GM19463 (cell line): ENCODE data around the gene TRIM50.
"Not testable (repeated sequence)": the region's sequence is repeated elsewhere in the genome, so short reads cannot be mapped to it uniquely, and the experiment has no call there.

Experiments
- ATAC-seq: cut with Tn5 transposase; IDR thresholded peaks from one replicate; pipeline ENCODE4 v1.9.1; 2021; ENCODE audit warnings: mild to moderate bottlenecking, moderate library complexity; ENCODE audit not compliant: unreplicated experiment

The TRIM50 gene

DNA sequence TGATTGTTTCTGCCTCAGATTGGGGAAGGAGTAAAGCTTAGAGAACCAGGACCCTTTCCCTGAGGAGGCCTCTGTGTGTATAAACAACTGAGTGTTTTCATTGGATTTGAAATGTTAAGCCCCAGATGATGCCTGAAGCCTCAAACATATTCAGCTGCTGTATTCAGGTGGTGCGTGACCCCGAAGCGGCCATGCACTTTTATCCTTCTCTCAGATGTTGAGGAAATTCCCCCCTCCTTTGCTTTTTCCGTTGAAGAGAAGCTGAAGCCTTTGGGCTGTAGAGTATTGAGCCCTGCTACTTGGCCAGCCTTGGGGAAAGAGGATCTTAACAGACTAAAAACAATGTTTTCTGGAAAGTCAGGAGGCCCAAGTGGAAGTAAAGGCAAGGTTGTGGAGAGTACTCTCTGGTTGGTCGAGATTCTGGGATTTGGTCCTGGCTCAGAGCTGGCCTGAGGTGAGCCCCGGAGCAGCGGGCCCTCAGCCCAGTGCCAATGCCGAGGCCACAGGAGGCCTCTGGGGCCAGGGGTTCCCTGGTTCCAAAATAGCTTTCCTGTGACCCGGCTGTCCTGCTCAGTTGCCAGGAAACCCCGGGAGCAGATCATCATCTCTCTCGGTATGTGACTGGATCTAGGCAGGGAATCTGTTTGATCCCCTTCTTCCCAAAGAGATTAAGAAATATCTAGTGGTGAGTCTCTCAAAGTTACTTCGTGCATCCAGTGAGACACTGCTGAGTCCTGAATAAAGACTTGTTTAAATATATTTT, 22.6 kb upstream of the TRIM50 start:
- no peak for ATAC-seq

DNA sequence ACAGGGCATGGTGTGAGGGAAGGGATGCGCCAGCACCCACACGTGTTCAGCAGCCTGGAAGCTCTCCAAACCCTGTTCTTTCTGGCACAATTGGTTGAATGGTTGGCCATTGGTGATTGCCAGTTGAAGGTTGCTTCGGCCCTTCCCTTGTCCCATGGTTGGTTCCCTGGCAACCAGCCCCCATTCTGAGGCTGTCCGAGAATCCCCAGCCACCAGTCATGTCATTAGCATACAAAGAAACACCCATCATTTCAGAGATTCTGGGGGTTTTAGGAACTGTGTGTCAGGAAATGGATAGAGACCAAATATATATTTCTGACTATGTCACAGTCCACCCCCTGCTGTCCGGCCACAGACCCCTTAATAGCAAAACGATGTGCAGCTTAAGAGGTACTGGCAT, 21.9 kb upstream of the TRIM50 start:
- no peak for ATAC-seq

DNA sequence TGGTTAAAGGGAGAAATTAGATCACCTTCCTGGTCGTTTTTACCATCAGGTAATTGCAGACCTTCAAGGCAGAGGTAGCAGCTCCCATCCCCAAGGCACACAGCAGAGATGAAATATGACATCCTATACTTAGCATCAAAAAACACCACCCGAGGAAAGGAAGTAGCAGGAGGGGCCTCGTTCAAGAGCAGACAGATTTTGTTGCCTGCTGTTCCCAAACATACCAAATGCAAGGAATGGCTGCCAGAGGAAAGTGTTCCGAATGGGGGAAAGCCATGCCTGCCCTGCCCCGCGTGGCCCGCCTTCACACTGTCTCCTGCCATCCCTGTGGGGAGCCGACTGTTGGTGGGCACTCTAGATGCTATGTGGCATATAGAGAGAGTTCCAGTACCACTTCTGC, 18.1 kb upstream of the TRIM50 start:
- no peak for ATAC-seq

DNA sequence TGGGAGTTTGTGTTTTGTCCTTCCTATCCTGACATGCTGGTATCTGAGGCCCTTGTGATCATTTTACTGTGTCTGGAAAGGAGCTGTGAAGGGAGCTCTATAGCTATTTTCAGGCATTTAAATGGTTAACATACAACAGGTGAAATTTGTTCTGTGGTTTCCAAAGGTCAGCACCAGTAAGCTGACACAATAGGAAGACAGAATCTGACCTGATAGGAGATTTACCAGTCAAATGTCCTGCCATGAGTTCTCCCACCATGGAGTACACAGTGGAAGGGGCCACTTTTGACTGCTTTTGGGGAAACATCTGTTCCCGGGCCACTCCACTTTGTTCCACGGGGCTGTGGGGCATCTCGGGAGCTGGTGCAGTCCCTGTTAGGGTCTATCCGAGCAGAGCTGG, 17.7 kb upstream of the TRIM50 start:
- ATAC-seq = no peak

DNA sequence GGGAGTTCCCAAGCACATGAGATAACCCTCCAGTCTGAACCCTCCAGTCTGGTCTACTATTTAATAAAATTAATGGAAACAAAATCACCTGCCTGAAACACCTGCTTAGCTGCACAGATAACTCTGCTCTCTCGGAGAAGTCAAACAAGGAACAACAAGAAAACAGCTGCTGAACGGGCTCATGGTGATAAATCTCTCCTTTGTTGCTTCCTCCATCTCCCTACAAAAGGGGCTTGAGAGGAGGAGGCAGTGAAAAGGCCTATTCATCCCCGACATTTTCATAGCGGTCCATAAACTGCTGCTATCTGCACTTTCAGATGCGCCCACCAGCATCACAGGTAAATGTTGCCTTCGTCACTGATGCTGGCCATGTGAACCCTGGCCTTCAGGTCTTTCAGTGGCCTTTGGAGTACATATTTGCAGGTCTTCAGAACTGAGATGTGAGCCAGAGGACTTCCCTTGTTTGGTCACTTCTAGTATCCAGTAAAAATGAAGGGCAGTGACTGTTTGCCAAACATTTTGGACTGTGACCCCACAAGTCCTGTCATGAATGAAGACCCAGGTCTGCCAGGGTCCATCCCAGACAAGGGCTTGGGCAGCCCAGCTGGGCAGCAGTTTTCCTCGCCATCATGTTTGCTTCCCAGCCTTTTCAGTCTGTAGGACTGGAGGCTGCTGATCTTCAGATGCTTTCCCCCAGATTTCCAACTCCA, 15.9 kb upstream of the TRIM50 start:
- ATAC-seq = no peak

DNA sequence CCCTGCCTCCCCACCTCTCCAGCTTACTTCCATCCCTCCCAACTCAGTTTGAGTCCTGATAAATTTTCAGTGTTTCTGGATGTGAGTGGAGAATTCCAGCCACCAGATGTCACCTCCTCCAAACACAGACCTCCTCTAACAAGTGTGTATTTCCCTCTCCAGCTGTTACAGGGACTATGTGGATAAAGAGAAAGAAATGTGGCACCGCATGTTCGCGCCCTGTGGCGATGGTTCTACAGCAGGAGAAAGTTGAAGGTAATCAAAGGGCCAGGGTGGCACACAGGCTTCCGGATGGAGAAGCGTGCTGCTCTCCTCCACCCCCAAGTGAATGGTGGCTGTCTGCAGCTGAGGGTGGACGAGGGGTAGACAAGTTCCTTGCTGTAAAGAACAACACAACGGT, 14.8 kb upstream of the TRIM50 start:
- no peak for ATAC-seq

DNA sequence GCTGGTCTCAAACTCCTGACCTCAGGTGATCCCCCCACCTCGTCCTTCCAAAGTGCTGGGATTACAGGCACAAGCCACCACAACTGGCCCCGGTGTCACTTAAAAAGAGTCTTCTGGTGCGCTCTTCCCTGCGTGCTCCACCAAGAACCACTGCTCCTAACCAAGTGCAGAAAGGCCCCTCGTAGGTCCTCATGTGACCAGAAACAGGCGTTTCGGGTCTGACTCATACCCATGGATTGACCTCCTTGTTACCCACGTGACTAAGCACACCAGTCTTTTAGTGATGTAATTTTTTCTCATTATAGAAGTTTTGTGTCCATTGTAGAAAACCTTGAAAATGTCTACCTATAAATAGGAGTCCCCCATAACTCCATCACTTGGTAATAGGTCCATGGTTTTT, 14.0 kb upstream of the TRIM50 start:
- peak; percentile 47 for ATAC-seq

DNA sequence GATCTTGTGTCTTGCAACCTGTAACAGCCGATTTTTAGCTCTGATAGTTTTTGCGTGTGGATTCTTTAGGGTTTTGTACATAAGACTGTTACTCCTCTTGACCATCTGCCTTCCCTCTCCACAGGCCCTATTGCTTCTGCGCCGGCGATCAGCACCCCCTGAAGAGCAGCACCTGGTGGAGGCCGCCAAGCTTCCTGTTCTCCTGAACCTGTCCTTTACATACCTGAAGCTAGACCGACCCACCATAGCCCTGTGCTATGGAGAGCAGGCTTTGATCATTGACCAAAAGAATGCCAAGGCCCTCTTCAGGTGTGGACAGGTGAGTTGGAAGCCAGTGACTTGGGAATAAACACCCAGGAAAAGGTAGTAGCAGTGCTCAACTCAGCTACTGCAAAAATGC, 12.6 kb upstream of the TRIM50 start:
- ATAC-seq = no peak

DNA sequence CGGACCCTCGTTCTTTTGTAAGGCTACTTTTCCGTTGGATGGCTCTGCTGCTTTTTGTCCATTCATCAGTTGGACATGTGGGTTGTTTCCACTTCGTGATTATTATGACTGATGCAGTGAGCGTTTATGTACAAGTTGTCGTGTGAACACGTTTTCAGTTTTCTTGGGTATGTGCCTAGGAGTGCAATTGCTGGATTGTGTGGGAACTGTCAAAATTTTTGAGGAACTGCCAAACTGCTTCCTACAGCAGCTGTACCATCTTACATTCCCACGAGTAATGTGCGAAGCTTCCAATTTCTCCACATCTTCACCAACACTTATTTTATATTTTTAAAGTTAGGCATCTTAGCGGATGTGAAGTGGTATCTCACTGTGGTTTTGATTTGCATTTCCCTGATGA, 10.4 kb upstream of the TRIM50 start:
- ATAC-seq = no peak

DNA sequence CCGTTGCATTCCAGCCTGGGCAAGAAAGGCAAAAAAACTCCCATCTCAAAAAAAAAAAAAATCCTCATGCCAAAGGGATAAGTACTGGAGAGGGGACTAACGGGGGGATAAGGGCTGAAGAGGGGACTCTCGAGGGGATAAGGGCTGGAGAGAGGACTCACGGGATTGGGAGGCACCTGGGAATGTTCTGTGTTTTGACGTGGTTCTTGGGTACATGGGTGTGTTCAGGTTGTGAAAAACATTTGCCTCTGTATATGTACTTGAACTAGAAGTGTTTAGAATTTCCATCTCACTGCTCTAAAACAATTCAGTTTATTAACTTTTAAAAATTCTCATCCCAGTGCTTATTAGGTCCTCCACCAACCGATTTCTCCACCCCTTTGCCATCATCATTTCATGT, 4.6 kb upstream of the TRIM50 start:
- no peak for ATAC-seq

DNA sequence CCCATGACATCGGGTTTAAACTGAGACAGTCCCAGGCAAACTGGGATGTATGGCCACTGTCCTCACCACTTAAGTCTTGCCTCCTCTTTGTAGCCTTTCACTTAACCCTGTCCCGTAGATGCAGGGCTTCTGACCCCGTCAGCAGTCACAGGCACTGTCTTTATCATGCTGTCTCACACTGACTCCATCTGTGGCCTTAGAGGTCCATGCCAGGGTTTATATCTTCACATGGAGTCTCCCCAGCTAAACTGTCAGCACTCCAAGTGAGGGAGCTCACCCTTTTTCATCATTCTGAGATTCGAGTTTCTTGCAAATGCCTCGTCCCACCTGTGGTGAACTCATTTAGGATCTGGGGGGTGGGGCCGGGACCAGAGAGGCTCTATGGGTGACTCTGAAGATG, 2.9 kb upstream of the TRIM50 start:
- ATAC-seq = no peak

DNA sequence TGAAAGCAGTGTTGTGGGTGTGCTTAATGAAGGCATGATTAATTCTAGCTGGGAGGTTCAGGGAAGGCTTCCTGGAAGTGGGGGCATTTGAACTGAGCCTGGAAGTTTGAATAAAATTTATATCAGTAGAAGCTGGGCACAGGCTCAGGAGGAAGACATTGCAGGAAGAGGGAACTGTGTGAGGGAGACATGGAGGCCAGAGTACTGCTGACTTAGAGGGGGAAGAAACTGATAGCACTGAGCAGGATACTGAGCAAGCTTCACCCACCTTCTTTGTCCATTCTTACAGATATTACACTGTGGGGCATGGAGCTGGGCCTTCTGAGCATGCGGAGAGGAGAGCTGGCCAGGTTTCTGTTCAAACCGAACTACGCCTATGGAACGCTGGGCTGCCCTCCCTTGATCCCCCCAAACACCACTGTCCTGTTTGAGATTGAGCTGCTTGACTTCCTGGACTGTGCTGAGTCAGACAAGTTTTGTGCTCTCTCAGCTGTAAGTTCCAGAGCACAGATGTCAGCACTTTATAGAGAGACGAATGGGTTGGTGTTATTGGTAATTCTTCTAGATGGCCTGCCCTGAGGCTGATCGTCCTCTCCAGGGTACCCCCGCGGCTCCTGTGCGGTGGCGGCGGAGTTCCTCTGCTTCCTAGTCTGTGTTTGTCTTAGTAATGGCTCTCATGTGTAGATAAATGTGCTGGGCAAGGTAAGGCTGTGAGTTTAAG, 2.1 kb upstream of the TRIM50 start:
- no peak for ATAC-seq

DNA sequence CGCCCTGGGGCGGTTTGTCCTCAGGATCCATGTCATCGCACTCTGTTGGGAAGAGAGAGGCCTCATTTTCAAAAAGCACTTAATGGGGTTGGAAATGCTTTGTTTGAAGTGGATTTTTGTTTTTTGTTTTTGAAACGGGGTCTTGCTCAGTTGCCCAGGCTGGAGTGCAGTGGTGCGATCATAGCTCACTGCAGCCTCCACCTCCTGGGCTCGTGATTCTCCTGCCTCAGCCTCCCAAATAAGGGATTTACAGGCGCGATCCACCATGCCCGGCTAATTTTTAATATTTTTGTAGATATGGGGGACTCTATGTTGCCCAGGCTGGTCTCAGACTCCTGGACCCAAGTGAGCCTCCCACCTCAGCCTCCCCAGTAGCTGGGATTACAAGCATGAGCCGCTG, 814 bp upstream of the TRIM50 start:
- no peak for ATAC-seq

DNA sequence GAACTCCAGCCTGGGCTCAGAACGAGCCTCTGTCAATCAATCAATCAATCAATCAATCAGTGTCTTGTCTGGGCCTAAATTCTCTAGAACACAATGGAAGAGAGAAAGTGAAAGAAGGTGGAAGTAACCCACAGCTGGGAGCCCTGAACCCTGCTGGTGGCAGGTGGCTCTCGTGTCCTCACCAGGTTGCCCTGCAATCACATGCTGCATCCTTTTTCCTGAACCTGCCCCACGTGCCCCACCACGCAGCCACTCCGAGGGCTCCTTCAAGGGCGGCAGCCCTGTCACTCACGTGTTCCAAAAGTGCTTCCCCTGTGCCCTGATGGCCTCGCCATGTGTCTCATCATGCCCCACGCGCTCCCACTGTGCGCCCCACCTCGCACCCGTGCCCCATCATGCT, 433 bp downstream of the TRIM50 start:
- ATAC-seq = not testable (repeated sequence)

DNA sequence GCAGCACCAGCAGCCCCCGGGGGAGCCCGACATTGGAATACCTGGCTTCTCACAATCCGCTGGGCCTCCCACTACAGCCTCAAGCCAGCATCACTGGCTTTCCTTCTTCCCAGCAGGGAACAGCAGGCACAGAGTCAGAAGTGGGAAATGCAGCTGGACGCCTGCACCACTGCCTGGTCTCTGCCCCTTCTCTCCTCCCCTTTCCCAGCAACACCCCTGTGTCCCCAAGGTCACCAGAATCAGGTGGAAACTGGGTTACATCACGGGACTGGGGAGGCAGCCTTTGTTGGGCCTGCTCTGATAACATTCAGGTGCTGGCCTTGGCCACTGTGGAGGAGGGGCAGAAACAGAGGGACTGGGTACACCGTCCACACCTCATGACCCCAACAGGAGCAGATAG, 2.5 kb downstream of the TRIM50 start:
- not testable (repeated sequence) for ATAC-seq

DNA sequence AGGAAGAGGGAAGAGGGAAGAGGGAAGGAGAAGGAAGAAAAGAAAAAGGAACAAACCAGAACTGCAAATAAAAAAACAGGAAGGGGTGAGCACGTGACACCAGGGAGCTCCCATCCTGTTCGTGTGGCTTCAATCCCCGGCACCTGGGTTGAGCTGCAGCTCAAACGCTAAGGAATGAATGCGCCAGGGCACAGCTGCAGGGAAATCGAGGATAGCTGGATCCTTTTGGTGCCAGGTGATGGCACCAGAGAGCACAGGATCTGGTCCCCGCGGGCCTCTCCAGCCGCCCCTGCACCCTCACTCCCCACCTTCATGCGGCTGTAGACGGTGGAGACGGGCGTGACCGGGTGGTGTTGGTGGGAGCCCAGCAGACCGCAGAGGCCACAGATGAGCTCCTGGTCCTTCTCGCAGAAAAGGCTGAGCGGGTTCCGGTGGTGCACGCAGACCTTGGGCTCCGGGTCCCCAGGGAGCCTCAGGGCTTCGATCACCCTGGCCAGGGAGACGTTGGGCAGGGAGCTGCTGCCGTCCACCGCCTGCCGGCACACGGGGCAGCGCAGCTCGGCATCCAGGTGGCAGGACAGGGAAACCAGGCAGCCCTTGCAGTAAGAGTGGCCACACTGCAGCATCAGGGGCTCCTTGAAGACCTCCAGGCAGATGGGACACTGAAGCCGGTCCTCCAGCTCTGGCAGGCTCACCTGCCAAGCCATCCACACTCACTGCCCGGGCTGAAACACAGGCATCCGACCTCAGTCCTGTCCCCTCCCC, 3.6 kb downstream of the TRIM50 start:
- ATAC-seq = peak; percentile 74

DNA sequence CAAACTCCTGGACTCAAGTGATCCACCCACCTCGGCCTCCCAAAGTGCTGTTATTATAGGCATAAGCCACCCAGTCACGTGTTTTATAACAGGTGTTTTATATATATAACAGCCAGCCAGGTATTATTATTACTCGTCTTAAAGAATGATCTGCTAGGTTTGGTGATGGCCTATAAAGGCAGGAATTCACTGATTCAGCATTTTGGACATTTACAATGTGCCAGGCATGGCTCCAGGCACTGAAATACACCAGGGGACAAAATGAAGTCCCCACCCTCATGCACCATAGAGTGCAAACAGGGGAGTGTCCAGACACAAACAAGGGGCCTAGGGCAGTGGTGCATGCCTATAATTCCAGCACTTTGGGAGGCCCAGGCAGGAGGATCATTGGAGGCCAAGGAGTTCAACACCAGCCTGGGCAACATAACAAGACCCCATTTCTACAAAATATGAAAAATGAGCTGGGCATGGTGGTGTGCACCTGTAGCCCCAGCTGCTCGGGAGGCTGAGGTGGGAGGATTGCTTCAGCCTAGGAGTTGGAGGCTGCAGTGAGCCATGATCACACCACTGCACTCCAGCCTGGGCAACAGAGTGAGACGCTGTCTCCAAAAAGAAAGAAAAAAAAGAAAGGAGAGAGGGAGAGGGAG, 4.3 kb downstream of the TRIM50 start:
- not testable (repeated sequence) for ATAC-seq

DNA sequence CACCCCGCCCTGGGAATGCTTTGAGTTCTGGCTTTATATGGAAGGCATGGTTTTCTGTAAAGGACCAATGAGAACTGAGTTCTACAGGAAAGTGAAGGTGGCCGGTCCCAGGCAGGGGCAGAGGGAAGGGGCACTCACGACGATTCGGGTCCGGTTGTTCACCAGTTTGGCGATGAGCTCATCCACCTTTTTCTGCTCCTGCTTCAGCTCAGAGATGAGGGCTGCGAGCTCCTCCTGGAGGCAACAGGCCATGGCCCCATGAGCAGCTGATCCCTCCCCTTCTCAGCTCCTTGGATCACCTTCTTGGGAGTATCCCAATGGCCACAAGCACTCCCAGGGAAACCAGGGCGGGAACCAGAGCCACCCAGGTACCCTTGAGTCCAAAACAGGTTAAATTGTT, 7.9 kb downstream of the TRIM50 start:
- ATAC-seq = not testable (repeated sequence)

DNA sequence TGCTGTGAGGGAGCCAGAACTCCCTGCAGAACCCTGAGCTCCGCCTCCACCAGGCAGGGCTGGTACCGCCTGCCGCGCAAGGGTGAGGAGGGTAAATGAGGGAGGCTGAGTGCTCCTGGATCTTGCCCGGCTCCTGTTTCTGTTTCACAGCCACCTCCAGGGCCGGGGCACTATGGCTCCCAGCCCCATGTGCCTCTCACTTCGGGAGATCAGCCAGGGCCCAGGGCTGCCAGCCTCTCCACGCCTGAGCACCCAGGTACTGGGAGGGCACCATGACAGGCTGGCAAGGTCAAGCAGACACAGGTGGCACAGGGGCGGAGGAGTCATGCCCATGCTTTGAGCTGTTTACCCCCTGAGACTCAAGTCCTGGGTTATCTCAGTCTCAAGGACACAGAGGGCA, 8.3 kb downstream of the TRIM50 start:
- not testable (repeated sequence) for ATAC-seq

DNA sequence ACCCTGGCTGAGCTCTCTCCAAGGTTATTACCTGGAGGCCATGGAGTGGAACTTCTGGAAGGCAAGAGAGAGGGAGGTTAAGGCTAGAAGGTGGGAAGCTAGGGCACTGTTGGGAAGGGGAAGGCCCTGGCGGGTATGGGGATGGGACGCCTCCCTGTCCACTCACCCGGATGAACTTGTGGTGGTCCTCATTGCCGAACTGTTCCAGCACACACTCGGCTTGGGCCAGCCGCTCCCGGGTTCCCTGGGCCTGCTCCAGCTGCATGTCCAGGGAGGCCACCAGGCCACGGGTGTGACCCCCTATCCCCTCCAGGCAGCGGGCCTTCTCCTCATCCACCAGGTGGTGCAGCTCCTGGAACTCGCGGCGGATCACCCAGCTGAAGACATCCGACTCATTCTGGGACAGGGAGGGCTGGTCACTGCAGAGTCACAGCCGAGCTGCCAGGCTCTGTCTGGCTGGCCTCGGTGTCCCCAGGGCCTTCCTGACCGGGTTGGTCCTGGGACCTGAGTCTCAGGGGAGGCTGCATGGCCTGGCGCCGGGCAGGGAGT, 9.2 kb downstream of the TRIM50 start:
- not testable (repeated sequence) for ATAC-seq
